ENCODE data around the gene SLC3A2. TPM values are rescaled to one million over a fixed set of nuclear protein-coding genes. Genes with fewer than 3 reads are reported as not detected.

Gene SLC3A2
- total RNA-seq, 1 experiment from 2014 or later: 334 TPM

DNA sequence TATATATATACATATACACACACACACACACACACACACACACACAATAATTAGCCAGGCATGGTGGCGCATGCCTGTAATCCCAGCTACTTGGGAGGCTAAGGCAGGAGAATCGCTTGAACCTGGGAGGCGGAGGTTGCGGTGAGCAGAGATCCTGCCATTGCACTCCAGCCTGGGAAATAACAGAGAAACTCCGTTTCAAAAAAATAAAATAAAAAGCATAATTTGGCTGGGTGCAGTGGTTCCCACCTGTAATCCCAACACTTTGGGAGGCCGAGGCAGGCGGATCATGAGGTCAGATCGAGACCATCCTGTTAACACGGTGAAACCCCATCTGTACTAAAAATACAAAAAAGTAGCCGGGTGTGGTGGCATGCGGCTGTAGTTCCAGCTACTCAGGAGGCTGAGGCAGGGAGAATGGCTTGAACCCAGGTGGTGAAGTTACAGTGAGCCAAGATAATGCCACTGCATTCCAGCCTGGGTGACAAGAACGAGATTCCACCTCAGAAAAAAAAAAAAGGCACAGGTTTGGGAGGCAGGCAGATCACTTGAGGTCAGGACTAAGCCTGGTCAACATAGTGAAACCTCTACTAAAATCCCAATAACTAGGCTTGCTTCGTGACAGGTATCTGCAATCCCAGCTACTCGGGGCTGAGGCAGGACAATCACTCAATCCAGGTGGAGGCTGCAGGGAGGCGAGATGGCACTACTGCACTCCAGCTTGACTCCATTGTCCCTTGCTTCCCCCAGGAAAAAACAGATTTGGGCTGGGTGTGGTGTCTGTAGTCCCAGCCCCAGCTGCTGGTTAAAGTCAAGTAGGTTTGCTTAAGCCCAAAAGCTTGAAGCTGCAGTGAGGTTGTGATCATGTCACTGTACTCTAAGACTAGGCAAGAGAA, 29.5 kb upstream of the SLC3A2 start (continued):
- TF ChIP-seq SP1 (CRISPR knock-in tag; conservative IDR thresholded peaks at IDR 0.05) (peak; percentile 32; the same call in 1 of the 2 replicates), ZNF121 (CRISPR knock-in tag; IDR thresholded peaks at IDR 0.05) (no peak), MYBL2 (CRISPR knock-in tag; IDR thresholded peaks at IDR 0.05) (peak; percentile 56; the same call in 1 of the 2 replicates), FOXP1 (CRISPR knock-in tag; IDR thresholded peaks at IDR 0.05; ENCODE audit: borderline replicate concordance) (peak; percentile 61; the same call in 1 of the 2 replicates), ZNF671 (CRISPR knock-in tag; IDR thresholded peaks at IDR 0.05) (peak; percentile 98), ELF4 (CRISPR knock-in tag; IDR thresholded peaks at IDR 0.05; ENCODE audit: low read depth) (no peak), CREM (CRISPR knock-in tag; IDR thresholded peaks at IDR 0.05) (peak; percentile 82; the same call in 1 of the 2 replicates), JUN (CRISPR knock-in tag; IDR thresholded peaks at IDR 0.05) (peak; percentile 12; the same call in 1 of the 2 replicates), OVOL2 (CRISPR knock-in tag; IDR thresholded peaks at IDR 0.05; ENCODE audit: borderline replicate concordance) (no peak), FOXJ3 (CRISPR knock-in tag; IDR thresholded peaks at IDR 0.05; ENCODE audit: borderline replicate concordance) (peak; percentile 79; the same call in 1 of the 2 replicates), TEAD1 (CRISPR knock-in tag; IDR thresholded peaks at IDR 0.05) (peak; percentile 52; the same call in 1 of the 2 replicates)
- TF ChIP-seq, protein P1, sequence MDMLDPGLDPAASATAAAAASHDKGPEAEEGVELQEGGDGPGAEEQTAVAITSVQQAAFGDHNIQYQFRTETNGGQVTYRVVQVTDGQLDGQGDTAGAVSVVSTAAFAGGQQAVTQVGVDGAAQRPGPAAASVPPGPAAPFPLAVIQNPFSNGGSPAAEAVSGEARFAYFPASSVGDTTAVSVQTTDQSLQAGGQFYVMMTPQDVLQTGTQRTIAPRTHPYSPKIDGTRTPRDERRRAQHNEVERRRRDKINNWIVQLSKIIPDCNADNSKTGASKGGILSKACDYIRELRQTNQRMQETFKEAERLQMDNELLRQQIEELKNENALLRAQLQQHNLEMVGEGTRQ (CRISPR knock-in tag; IDR thresholded peaks at IDR 0.05): no peak; the same call in 1 of the 2 replicates
- TF ChIP-seq, protein P2, sequence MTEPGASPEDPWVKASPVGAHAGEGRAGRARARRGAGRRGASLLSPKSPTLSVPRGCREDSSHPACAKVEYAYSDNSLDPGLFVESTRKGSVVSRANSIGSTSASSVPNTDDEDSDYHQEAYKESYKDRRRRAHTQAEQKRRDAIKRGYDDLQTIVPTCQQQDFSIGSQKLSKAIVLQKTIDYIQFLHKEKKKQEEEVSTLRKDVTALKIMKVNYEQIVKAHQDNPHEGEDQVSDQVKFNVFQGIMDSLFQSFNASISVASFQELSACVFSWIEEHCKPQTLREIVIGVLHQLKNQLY (CRISPR knock-in tag; IDR thresholded peaks at IDR 0.05): no peak
- TF ChIP-seq, protein P3, sequence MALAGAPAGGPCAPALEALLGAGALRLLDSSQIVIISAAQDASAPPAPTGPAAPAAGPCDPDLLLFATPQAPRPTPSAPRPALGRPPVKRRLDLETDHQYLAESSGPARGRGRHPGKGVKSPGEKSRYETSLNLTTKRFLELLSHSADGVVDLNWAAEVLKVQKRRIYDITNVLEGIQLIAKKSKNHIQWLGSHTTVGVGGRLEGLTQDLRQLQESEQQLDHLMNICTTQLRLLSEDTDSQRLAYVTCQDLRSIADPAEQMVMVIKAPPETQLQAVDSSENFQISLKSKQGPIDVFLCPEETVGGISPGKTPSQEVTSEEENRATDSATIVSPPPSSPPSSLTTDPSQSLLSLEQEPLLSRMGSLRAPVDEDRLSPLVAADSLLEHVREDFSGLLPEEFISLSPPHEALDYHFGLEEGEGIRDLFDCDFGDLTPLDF (CRISPR knock-in tag; IDR thresholded peaks at IDR 0.05): peak; percentile 72; the same call in 1 of the 2 replicates
- TF ChIP-seq, protein P4, sequence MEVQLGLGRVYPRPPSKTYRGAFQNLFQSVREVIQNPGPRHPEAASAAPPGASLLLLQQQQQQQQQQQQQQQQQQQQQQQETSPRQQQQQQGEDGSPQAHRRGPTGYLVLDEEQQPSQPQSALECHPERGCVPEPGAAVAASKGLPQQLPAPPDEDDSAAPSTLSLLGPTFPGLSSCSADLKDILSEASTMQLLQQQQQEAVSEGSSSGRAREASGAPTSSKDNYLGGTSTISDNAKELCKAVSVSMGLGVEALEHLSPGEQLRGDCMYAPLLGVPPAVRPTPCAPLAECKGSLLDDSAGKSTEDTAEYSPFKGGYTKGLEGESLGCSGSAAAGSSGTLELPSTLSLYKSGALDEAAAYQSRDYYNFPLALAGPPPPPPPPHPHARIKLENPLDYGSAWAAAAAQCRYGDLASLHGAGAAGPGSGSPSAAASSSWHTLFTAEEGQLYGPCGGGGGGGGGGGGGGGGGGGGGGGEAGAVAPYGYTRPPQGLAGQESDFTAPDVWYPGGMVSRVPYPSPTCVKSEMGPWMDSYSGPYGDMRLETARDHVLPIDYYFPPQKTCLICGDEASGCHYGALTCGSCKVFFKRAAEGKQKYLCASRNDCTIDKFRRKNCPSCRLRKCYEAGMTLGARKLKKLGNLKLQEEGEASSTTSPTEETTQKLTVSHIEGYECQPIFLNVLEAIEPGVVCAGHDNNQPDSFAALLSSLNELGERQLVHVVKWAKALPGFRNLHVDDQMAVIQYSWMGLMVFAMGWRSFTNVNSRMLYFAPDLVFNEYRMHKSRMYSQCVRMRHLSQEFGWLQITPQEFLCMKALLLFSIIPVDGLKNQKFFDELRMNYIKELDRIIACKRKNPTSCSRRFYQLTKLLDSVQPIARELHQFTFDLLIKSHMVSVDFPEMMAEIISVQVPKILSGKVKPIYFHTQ (CRISPR knock-in tag; IDR thresholded peaks at IDR 0.05): peak; percentile 97
- TF ChIP-seq, protein P5, sequence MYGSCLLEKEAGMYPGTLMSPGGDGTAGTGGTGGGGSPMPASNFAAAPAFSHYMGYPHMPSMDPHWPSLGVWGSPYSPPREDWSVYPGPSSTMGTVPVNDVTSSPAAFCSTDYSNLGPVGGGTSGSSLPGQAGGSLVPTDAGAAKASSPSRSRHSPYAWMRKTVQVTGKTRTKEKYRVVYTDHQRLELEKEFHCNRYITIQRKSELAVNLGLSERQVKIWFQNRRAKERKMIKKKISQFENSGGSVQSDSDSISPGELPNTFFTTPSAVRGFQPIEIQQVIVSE (CRISPR knock-in tag; IDR thresholded peaks at IDR 0.05; ENCODE audit: borderline replicate concordance): no peak
- TF ChIP-seq, protein P6, sequence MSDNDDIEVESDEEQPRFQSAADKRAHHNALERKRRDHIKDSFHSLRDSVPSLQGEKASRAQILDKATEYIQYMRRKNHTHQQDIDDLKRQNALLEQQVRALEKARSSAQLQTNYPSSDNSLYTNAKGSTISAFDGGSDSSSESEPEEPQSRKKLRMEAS (CRISPR knock-in tag; IDR thresholded peaks at IDR 0.05): 0 out of 2 replicates have a peak, but pooled peaks have one; percentile 28
- TF ChIP-seq, protein P7, sequence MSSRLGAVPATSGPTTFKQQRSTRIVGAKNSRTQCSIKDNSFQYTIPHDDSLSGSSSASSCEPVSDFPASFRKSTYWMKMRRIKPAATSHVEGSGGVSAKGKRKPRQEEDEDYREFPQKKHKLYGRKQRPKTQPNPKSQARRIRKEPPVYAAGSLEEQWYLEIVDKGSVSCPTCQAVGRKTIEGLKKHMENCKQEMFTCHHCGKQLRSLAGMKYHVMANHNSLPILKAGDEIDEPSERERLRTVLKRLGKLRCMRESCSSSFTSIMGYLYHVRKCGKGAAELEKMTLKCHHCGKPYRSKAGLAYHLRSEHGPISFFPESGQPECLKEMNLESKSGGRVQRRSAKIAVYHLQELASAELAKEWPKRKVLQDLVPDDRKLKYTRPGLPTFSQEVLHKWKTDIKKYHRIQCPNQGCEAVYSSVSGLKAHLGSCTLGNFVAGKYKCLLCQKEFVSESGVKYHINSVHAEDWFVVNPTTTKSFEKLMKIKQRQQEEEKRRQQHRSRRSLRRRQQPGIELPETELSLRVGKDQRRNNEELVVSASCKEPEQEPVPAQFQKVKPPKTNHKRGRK (CRISPR knock-in tag; IDR thresholded peaks at IDR 0.05; ENCODE audit: borderline replicate concordance): no peak
- TF ChIP-seq, protein P8, sequence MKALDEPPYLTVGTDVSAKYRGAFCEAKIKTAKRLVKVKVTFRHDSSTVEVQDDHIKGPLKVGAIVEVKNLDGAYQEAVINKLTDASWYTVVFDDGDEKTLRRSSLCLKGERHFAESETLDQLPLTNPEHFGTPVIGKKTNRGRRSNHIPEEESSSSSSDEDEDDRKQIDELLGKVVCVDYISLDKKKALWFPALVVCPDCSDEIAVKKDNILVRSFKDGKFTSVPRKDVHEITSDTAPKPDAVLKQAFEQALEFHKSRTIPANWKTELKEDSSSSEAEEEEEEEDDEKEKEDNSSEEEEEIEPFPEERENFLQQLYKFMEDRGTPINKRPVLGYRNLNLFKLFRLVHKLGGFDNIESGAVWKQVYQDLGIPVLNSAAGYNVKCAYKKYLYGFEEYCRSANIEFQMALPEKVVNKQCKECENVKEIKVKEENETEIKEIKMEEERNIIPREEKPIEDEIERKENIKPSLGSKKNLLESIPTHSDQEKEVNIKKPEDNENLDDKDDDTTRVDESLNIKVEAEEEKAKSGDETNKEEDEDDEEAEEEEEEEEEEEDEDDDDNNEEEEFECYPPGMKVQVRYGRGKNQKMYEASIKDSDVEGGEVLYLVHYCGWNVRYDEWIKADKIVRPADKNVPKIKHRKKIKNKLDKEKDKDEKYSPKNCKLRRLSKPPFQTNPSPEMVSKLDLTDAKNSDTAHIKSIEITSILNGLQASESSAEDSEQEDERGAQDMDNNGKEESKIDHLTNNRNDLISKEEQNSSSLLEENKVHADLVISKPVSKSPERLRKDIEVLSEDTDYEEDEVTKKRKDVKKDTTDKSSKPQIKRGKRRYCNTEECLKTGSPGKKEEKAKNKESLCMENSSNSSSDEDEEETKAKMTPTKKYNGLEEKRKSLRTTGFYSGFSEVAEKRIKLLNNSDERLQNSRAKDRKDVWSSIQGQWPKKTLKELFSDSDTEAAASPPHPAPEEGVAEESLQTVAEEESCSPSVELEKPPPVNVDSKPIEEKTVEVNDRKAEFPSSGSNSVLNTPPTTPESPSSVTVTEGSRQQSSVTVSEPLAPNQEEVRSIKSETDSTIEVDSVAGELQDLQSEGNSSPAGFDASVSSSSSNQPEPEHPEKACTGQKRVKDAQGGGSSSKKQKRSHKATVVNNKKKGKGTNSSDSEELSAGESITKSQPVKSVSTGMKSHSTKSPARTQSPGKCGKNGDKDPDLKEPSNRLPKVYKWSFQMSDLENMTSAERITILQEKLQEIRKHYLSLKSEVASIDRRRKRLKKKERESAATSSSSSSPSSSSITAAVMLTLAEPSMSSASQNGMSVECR (CRISPR knock-in tag; IDR thresholded peaks at IDR 0.05; ENCODE audit: borderline replicate concordance): peak; percentile 45
- TF ChIP-seq, protein P9, sequence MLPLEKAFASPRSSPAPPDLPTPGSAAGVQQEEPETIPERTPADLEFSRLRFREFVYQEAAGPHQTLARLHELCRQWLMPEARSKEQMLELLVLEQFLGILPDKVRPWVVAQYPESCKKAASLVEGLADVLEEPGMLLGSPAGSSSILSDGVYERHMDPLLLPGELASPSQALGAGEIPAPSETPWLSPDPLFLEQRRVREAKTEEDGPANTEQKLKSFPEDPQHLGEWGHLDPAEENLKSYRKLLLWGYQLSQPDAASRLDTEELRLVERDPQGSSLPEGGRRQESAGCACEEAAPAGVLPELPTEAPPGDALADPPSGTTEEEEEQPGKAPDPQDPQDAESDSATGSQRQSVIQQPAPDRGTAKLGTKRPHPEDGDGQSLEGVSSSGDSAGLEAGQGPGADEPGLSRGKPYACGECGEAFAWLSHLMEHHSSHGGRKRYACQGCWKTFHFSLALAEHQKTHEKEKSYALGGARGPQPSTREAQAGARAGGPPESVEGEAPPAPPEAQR (CRISPR knock-in tag; IDR thresholded peaks at IDR 0.05): peak; percentile 79; the same call in 1 of the 2 replicates
